ENCODE data around the gene GRB10.

GRCh38 chr7:50676740-50677637 lies 105.7 kb downstream of the GRB10 start:
- TF ChIP-seq CTCF (IDR thresholded peaks at IDR 0.05) (no peak), EZH2phosphoT487 (IDR thresholded peaks at IDR 0.05) (no peak)

Measured in neural progenitor cell (in vitro differentiated cells).